Kidney epithelial cell (primary cell): ENCODE measurements around the gene IFNE. TPM values are rescaled to one million over a fixed set of nuclear protein-coding genes. Genes with fewer than 3 reads are reported as not detected.

Experiments
- DNase-seq: peaks from one replicate; pipeline ENCODE4 v3.0.0-alpha.2; 2010; ENCODE audit warnings: low read depth
- H3K27me3 ChIP-seq: 2 replicates; pipeline ENCODE4 v1.6.0; 2011; ENCODE audit warnings: low read length; ENCODE audit not compliant: control insufficient read depth, insufficient read depth
- H3K36me3 ChIP-seq: 2 replicates; pipeline ENCODE4 v1.5.1; 2011; ENCODE audit warnings: low read length; ENCODE audit not compliant: control insufficient read depth, insufficient read depth
- H3K4me3 ChIP-seq: 2 replicates; pipeline ENCODE4 v1.5.1; 2011; ENCODE audit warnings: low read depth, mild to moderate bottlenecking, control low read depth, low read length
- total RNA-seq: library from RNA; depleted of rRNA; stranded (reverse); fragments of >200 nt; gene quantifications from 2 replicates; pipeline ENCODE4 v1.2.3, GENCODE V29; 2015
- TF ChIP-seq, protein P1 (sequence below): IDR thresholded peaks from 2 replicates; pipeline ENCODE4 v1.5.1; 2011; ENCODE audit warnings: mild to moderate bottlenecking, moderate library complexity, low read length, control low read depth, inconsistent platforms; ENCODE audit not compliant: insufficient read depth, poor library complexity, severe bottlenecking

IFNE gene
- total RNA-seq, 1 donor from 2014 or later, result 1.0 TPM

DNA sequence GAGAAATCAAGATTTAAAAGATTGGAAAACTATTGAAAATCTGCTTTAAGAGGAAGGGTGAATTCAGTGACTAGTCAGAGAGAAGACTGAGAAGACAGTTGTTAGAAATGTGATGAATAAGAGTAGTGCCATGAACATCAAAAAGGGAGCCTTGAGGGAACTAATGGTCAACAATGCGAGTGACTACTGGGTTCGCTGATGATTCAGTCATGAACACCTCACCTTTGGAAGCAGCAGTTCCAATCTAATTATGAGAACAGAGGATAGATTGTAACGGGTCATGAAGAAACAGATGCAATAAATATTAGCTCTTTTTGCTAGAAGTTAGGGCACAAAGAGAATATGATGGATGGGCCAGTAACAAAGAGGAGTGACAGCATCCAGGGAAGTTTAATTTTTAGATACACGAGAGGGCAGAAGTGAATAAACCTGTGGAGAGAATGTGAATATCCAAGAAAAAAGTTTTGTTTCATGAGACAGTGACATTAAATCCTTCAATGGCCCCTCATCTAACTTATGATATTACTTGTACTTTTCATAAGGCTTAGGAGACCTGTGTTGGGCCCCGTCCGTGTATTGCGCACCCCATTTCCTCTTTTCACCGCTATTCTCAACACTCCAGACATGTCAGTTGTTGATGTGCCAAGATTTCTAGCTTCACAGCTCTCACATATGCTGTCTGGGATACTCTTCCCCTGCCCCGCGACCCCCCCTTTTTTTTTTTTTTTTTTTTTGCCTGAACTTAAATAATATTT is 23.5 kb upstream of the IFNE start:
- Histone ChIP-seq H3K36me3 (no peaks in the 10 kb centered on the region), H3K27me3 (no peaks in the 10 kb centered on the region), H3K4me3 (no peak overlapping the region)
- TF ChIP-seq, protein P1, sequence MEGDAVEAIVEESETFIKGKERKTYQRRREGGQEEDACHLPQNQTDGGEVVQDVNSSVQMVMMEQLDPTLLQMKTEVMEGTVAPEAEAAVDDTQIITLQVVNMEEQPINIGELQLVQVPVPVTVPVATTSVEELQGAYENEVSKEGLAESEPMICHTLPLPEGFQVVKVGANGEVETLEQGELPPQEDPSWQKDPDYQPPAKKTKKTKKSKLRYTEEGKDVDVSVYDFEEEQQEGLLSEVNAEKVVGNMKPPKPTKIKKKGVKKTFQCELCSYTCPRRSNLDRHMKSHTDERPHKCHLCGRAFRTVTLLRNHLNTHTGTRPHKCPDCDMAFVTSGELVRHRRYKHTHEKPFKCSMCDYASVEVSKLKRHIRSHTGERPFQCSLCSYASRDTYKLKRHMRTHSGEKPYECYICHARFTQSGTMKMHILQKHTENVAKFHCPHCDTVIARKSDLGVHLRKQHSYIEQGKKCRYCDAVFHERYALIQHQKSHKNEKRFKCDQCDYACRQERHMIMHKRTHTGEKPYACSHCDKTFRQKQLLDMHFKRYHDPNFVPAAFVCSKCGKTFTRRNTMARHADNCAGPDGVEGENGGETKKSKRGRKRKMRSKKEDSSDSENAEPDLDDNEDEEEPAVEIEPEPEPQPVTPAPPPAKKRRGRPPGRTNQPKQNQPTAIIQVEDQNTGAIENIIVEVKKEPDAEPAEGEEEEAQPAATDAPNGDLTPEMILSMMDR, result no peak
- DNase-seq, result peak; percentile 12

DNA sequence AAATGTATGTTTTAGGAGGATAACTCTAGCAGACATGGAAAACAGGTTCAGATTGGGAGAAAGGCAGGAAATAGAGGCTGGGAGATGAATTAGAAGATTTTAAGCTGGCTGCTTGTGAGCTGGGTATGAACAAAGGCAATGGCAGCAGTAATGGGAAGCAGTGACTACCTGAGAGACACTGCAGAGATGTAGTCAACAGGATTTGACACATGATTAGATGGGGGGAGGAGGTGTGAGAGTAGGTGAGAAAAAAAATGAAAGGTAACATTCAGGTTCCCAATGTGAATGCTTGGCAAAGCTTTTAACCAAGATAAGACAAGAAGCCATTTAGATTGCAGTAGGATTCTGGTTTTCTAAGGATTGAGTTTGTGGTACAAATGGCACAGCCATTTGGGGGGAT is 22.8 kb upstream of the IFNE start:
- Histone ChIP-seq H3K4me3 (no peak overlapping the region), H3K36me3 (no peaks in the 10 kb centered on the region), H3K27me3 (no peaks in the 10 kb centered on the region)
- TF ChIP-seq, protein P1, result no peak
- DNase-seq, result no peak

DNA sequence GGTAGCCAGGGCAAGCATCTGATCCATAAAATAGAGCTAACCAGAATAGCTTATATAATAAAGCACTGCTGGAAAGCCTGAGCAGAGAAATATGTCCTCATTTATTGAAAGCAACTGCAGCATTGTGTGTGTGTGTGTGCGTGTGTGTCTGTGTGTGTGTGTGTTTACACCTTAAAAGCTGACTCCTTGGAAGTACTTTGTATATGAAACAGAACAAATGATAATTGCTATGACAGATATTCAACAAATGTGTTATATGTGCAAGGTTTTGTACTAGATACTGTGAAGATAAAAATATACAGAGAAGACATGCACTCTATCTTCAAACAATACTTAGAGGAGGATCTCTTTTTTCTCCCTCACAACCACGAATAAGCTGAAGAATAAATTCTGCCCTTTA is 22.0 kb upstream of the IFNE start:
- TF ChIP-seq, protein P1, result no peak
- H3K36me3 ChIP-seq, result no peaks in the 10 kb centered on the region
- no peak for DNase-seq
- H3K27me3 ChIP-seq, result no peaks in the 10 kb centered on the region
- no peak overlapping the region for H3K4me3 ChIP-seq

DNA sequence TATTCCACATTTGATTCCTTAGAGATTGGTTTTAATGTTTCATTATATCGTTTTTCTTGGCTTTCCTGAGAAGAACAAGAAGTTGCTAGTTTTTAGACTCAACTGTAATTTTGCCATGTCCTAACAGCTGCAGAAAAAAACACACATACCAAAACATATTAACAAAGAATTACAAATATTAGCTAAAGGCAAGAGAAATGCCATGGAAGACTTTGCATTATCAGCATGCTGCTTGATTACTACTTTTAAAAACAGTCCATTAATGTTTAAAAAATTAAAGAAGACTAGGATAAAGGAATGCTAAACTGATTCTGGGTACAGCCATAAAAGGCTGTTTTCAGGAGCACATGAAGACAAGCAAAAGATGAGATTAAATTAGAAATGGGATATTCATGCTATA is 20.5 kb upstream of the IFNE start:
- Histone ChIP-seq H3K27me3 (no peaks in the 10 kb centered on the region), H3K4me3 (no peak overlapping the region), H3K36me3 (no peaks in the 10 kb centered on the region)
- TF ChIP-seq, protein P1, result no peak
- DNase-seq, result no peak

DNA sequence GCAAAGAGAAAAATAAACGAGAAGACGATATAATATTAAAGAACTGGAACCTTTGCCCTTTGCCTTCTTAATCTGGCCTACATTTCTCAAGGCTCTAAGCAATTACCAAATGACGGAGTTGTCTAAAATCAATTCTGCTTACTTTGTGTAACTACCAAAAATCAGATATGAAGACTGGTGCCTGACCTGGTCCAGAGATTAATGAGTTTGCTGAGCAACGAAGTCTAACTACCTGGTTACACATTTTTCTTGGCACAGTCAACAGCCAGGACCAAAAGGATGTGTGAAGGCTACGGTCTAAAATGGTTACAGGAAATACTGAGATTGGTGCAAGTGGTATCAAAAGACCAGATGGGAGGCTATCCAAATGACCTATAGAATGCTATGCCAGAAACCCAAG is 17.8 kb upstream of the IFNE start:
- Histone ChIP-seq H3K36me3 (no peaks in the 10 kb centered on the region), H3K27me3 (no peaks in the 10 kb centered on the region), H3K4me3 (no peak overlapping the region)
- DNase-seq, result no peak
- TF ChIP-seq, protein P1, result no peak

DNA sequence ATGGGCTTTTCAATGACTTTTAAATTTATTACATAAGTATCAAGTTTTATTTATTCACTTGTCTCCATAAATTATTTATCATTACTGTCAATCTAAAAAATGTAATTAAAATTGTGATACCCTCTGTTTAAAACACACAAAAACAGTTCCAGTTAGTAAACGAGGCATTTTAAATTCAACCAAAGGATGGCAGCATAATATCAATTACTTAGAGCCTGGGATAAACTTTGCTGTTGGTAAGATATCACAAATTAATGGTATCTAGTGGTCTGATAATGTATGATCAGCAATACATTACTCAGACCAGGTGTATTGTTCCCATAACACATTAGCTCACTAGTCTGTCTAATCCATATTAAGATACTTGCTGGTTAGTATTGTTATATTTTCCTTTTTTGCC is 9.6 kb upstream of the IFNE start:
- Histone ChIP-seq H3K36me3 (no peaks in the 10 kb centered on the region), H3K4me3 (no peak overlapping the region), H3K27me3 (no peaks in the 10 kb centered on the region)
- TF ChIP-seq, protein P1, result no peak
- DNase-seq, result no peak
